HepG2 (cell line): ENCODE results near the gene ISY1. TPM values are rescaled to one million over a fixed set of nuclear protein-coding genes. Genes with fewer than 3 reads are reported as not detected.

ENCODE experiments used
- ATRX ChIP-seq: sonication (generic); formaldehyde crosslinking; IDR thresholded peaks from 2 replicates; pipeline ENCODE4 v1.4.0; 2020; ENCODE audit warnings: missing genetic modification reagents, borderline replicate concordance
- CERS6 ChIP-seq: sonication (generic); formaldehyde crosslinking; IDR thresholded peaks from 2 replicates; pipeline ENCODE4 v1.5.0; 2020; ENCODE audit warnings: missing genetic modification reagents
- CREB1 ChIP-seq, 2 experiments: fragments of 450-650 bp in 1 of 2; IDR thresholded peaks; 2 replicates each; pipeline ENCODE4 v1.6.1; 2016 to 2017; ENCODE audit warnings: control low read depth in 1 of 2, mild to moderate bottlenecking in 1 of 2, missing compliant biosample characterization in 1 of 2, missing genetic modification characterization in 1 of 2
- FUBP1 ChIP-seq: sonication (generic); formaldehyde crosslinking; IDR thresholded peaks from 2 replicates; pipeline ENCODE4 v1.5.1; 2020; ENCODE audit warnings: missing genetic modification reagents, mild to moderate bottlenecking, borderline replicate concordance
- GMEB1 ChIP-seq: sonication (generic); formaldehyde crosslinking; IDR thresholded peaks from 2 replicates; pipeline ENCODE4 v1.5.1; 2020; ENCODE audit warnings: missing genetic modification reagents, mild to moderate bottlenecking, borderline replicate concordance
- KLF13 ChIP-seq: sonication (generic); formaldehyde crosslinking; IDR thresholded peaks from 2 replicates; pipeline ENCODE4 v1.4.0; 2020; ENCODE audit warnings: mild to moderate bottlenecking, missing genetic modification reagents
- MAFK ChIP-seq, 2 experiments: IDR thresholded peaks in 1 of 2; conservative IDR thresholded peaks in 1 of 2; 2 replicates each; pipeline ENCODE4 v1.6.1; 2011; ENCODE audit warnings: improper control_type of control experiment in 2 of 2, low read length in 2 of 2
- NFE2L2 ChIP-seq: fragments of 150-350 bp; IDR thresholded peaks from 2 replicates; pipeline ENCODE4 v1.6.1; 2014; ENCODE audit warnings: low read length
- SOX5 ChIP-seq: IDR thresholded peaks from 2 replicates; pipeline ENCODE4 v1.6.1; 2016; ENCODE audit warnings: borderline replicate concordance
- ZFP90 ChIP-seq: sonication (generic); formaldehyde crosslinking; IDR thresholded peaks from 2 replicates; pipeline ENCODE4 v1.8.0; 2022; ENCODE audit warnings: missing genetic modification reagents, mild to moderate bottlenecking, inconsistent platforms, borderline replicate concordance
- ZNF124 ChIP-seq: sonication (generic); formaldehyde crosslinking; IDR thresholded peaks from 2 replicates; pipeline ENCODE4 v1.4.0; 2020; ENCODE audit warnings: missing genetic modification reagents
- ZNF256 ChIP-seq: sonication (generic); formaldehyde crosslinking; conservative IDR thresholded peaks from 2 replicates; pipeline ENCODE4 v1.4.0; 2020; ENCODE audit warnings: missing genetic modification reagents
- ZNF567 ChIP-seq: sonication (generic); formaldehyde crosslinking; IDR thresholded peaks from 2 replicates; pipeline ENCODE4 v1.8.1; 2023; ENCODE audit warnings: mild to moderate bottlenecking, missing genetic modification reagents, borderline replicate concordance
- polyA plus RNA-seq, 8 experiments: library from polyadenylated mRNA; depleted of rRNA in 3 of 8; stranded (reverse) in 7 of 8; unstranded in 1 of 8; fragments of >200 nt; fragmentation: Illumina TruSeq in 4 of 8; extraction: Trizol in 4 of 8; gene quantifications; 2 replicates each; pipeline versions ENCODE4 v1.2.1 to v1.2.3, GENCODE V29; 2011 to 2016; ENCODE audit warnings: low read depth in 4 of 8, missing spikeins in 1 of 8, mixed read lengths in 1 of 8; ENCODE audit not compliant: insufficient read depth in 1 of 8
- total RNA-seq, 5 experiments: library from RNA; depleted of rRNA; stranded (reverse); fragments of >200 nt; fragmentation: Illumina TruSeq; extraction: Trizol; gene quantifications; 2 replicates each; pipeline ENCODE4 v1.2.3, GENCODE V29; 2016; ENCODE audit warnings: low read depth in 1 of 5
- TF ChIP-seq, protein P1 (sequence below): sonication (generic); formaldehyde crosslinking; IDR thresholded peaks from 2 replicates; pipeline ENCODE4 v1.8.0; 2022; ENCODE audit warnings: missing genetic modification reagents, low read depth, mild to moderate bottlenecking, borderline replicate concordance
- TF ChIP-seq, protein P2 (sequence below): sonication (generic); formaldehyde crosslinking; IDR thresholded peaks from 2 replicates; pipeline ENCODE4 v1.8.0; 2022; ENCODE audit warnings: missing genetic modification reagents, mild to moderate bottlenecking, inconsistent platforms, borderline replicate concordance
- TF ChIP-seq, protein P3 (sequence below): IDR thresholded peaks from 2 replicates; pipeline ENCODE4 v1.6.1; 2016; ENCODE audit warnings: low read depth, missing genetic modification reagents, missing compliant biosample characterization

Gene ISY1
- total and polyA plus RNA-seq, 2 of the 13 experiments (the other 11 are each of a cell fraction or from before 2014, with no cell fraction given): 21.0 to 39.1 TPM

- TF ChIP-seq ZNF124 (CRISPR knock-in tag) (0 out of 2 replicates have a peak, but pooled peaks have one; percentile 66), ZNF256 (CRISPR knock-in tag) (no peak), SOX5 (CRISPR knock-in tag) (peak; percentile 45; the same call in 1 of the 2 replicates), NFE2L2 (no peak), GMEB1 (no peak), KLF13 (no peak), CREB1 (IDR thresholded peaks at IDR 0.05) (no peak), CREB1 (CRISPR knock-in tag; IDR thresholded peaks at IDR 0.05) (no peak), CERS6 (CRISPR knock-in tag) (no peak), ZFP90 (CRISPR knock-in tag) (peak; percentile 50; the same call in 1 of the 2 replicates), ATRX (CRISPR knock-in tag) (no peak), ZNF567 (CRISPR knock-in tag) (no peak), MAFK (conservative IDR thresholded peaks at IDR 0.05 in 1 of 2, IDR thresholded peaks at IDR 0.05 in 1 of 2; ENCODE audit: low read length in 2 of 2) (no peak), FUBP1 (CRISPR knock-in tag) (no peak)
- TF ChIP-seq, protein P1, sequence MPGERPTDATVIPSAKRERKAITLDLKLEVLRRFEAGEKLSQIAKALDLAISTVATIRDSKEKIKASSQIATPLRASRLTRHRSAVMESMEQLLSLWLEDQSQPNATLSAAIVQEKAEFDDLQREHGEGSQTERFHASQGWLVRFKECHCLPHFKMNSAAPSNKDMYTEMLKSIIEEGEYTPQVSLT (CRISPR knock-in tag): no peak
- TF ChIP-seq, protein P2, sequence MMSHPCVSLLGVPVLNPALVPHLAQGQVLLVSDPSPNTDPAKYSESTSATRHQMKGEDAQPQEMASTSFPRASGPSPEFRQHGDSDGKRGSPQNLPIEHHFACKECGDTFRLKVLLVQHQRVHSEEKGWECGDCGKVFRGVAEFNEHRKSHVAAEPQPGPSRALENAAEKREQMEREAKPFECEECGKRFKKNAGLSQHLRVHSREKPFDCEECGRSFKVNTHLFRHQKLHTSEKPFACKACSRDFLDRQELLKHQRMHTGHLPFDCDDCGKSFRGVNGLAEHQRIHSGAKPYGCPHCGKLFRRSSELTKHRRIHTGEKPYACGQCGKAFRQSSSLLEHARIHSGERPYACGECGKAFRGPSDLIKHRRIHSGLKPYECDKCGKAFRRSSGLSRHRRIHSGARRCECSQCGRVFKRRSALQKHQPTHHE (CRISPR knock-in tag): no peak
- TF ChIP-seq, protein P3, sequence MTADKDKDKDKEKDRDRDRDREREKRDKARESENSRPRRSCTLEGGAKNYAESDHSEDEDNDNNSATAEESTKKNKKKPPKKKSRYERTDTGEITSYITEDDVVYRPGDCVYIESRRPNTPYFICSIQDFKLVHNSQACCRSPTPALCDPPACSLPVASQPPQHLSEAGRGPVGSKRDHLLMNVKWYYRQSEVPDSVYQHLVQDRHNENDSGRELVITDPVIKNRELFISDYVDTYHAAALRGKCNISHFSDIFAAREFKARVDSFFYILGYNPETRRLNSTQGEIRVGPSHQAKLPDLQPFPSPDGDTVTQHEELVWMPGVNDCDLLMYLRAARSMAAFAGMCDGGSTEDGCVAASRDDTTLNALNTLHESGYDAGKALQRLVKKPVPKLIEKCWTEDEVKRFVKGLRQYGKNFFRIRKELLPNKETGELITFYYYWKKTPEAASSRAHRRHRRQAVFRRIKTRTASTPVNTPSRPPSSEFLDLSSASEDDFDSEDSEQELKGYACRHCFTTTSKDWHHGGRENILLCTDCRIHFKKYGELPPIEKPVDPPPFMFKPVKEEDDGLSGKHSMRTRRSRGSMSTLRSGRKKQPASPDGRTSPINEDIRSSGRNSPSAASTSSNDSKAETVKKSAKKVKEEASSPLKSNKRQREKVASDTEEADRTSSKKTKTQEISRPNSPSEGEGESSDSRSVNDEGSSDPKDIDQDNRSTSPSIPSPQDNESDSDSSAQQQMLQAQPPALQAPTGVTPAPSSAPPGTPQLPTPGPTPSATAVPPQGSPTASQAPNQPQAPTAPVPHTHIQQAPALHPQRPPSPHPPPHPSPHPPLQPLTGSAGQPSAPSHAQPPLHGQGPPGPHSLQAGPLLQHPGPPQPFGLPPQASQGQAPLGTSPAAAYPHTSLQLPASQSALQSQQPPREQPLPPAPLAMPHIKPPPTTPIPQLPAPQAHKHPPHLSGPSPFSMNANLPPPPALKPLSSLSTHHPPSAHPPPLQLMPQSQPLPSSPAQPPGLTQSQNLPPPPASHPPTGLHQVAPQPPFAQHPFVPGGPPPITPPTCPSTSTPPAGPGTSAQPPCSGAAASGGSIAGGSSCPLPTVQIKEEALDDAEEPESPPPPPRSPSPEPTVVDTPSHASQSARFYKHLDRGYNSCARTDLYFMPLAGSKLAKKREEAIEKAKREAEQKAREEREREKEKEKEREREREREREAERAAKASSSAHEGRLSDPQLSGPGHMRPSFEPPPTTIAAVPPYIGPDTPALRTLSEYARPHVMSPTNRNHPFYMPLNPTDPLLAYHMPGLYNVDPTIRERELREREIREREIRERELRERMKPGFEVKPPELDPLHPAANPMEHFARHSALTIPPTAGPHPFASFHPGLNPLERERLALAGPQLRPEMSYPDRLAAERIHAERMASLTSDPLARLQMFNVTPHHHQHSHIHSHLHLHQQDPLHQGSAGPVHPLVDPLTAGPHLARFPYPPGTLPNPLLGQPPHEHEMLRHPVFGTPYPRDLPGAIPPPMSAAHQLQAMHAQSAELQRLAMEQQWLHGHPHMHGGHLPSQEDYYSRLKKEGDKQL (CRISPR knock-in tag): no peak
Measured at GRCh38 chr3:129123314-129124060, 37.4 kb downstream of the ISY1 start (continued).
